K562 (cell line): ENCODE measurements around the gene HMX2. TPM values are rescaled to one million over a fixed set of nuclear protein-coding genes. Genes with fewer than 3 reads are reported as not detected.

Experiments
- CHAMP1 ChIP-seq: fragments of 450-650 bp; IDR thresholded peaks from 2 replicates; pipeline ENCODE4 v1.6.1; 2016; ENCODE audit warnings: mild to moderate bottlenecking
- CLOCK ChIP-seq: fragments of 250-450 bp; sonication (Bioruptor Pico); IDR thresholded peaks from 2 replicates; pipeline ENCODE4 v1.4.0; 2020; ENCODE audit warnings: mild to moderate bottlenecking, moderate library complexity, borderline replicate concordance
- GTF2B ChIP-seq: IDR thresholded peaks from 2 replicates; pipeline ENCODE4 v1.6.1; 2011; ENCODE audit not compliant: insufficient read length; ENCODE audit errors: extremely low read depth
- NCOA2 ChIP-seq, 2 experiments: fragments of 450-650 bp; IDR thresholded peaks; 2 replicates each; pipeline ENCODE4 v1.6.1; 2018; ENCODE audit warnings: mild to moderate bottlenecking in 2 of 2, moderate library complexity in 1 of 2; ENCODE audit not compliant: partially characterized antibody in 2 of 2
- NFRKB ChIP-seq: fragments of 450-650 bp; IDR thresholded peaks from 2 replicates; pipeline ENCODE4 v1.6.1; 2016; ENCODE audit warnings: low read depth
- POLR2H ChIP-seq: IDR thresholded peaks from 2 replicates; pipeline ENCODE4 v1.6.1; 2016; ENCODE audit warnings: missing genetic modification characterization, low read depth, mild to moderate bottlenecking, control low read depth, missing compliant biosample characterization, moderate library complexity
- RFX5 ChIP-seq: IDR thresholded peaks from 2 replicates; pipeline ENCODE4 v1.6.1; 2011; ENCODE audit warnings: low read depth, mild to moderate bottlenecking, improper control_type of control experiment, low read length
- SNIP1 ChIP-seq: fragments of 450-650 bp; IDR thresholded peaks from 2 replicates; pipeline ENCODE4 v1.7.1; 2017; ENCODE audit warnings: low read depth, mild to moderate bottlenecking
- SRSF3 ChIP-seq: fragments of 200-400 bp; formaldehyde crosslinking; IDR thresholded peaks from 2 replicates; pipeline ENCODE4 v1.6.1; 2016; ENCODE audit warnings: mild to moderate bottlenecking, low read length, moderate library complexity; ENCODE audit not compliant: insufficient read depth
- SUPT5H ChIP-seq: fragments of 450-650 bp; IDR thresholded peaks from 2 replicates; pipeline ENCODE4 v1.6.1; 2016
- ZFP30 ChIP-seq: fragments of 250-450 bp; sonication (Bioruptor Pico); IDR thresholded peaks from 2 replicates; pipeline ENCODE4 v1.8.0; 2022; ENCODE audit warnings: moderate library complexity, mild to moderate bottlenecking, inconsistent platforms, borderline replicate concordance
- ZNF695 ChIP-seq: fragments of 450-650 bp; formaldehyde crosslinking; IDR thresholded peaks from 2 replicates; pipeline ENCODE4 v1.4.0; 2020; ENCODE audit warnings: mild to moderate bottlenecking, moderate library complexity
- ZNF780A ChIP-seq: fragments of 250-450 bp; sonication (Bioruptor Pico); IDR thresholded peaks from 2 replicates; pipeline ENCODE4 v1.5.0; 2021; ENCODE audit warnings: mild to moderate bottlenecking
- polyA plus RNA-seq, 8 experiments: library from polyadenylated mRNA; depleted of rRNA in 4 of 8; stranded (reverse) in 5 of 8; unstranded in 3 of 8; fragments of >200 nt; fragmentation: Nextera tagmentation in 2 of 8; fragmentation: Illumina TruSeq in 1 of 8; extraction: Ambion mirVana in 2 of 8; extraction: Trizol in 1 of 8; gene quantifications; 2 replicates each; pipeline versions ENCODE4 v1.2.1 to v1.2.3, GENCODE V29; 2011 to 2014; ENCODE audit warnings: inconsistent platforms in 1 of 8, missing spikeins in 1 of 8
- total RNA-seq, 7 experiments: library from RNA; depleted of rRNA in 6 of 7; stranded (reverse); fragments of >200 nt in 6 of 7; fragmentation: Illumina TruSeq in 2 of 7; extraction: Trizol in 2 of 7; gene quantifications; 2 replicates each; pipeline versions ENCODE4 v1.2.1 to v1.2.3, GENCODE V29; 2011 to 2021; ENCODE audit warnings: low replicate concordance in 1 of 7
- TF ChIP-seq, protein P1 (sequence below), 2 experiments: fragments of 450-650 bp; formaldehyde crosslinking in 1 of 2; IDR thresholded peaks; 2 replicates each; pipeline versions ENCODE4 v1.4.0 to v1.6.1; 2014 to 2020; ENCODE audit warnings: mild to moderate bottlenecking in 2 of 2, borderline replicate concordance in 1 of 2, low read depth in 1 of 2

HMX2 gene
- total and polyA plus RNA-seq, 9 of the 15 experiments (the other 6 are each of a cell fraction or from before 2014, with no cell fraction given): 0.07 to 0.58 (median 0.09) TPM; not detected in 2

- TF ChIP-seq CLOCK (CRISPR knock-in tag): no peak
- no peak for TF ChIP-seq RFX5
- TF ChIP-seq NCOA2 (IDR thresholded peaks at IDR 0.05; ENCODE audit: partially characterized antibody in 2 of 2): no peak
- no peak for TF ChIP-seq ZNF780A (CRISPR knock-in tag)
- TF ChIP-seq ZFP30 (CRISPR knock-in tag): no peak
- peak; percentile 66 for TF ChIP-seq POLR2H (tag)
- no peak for TF ChIP-seq SRSF3
- no peak for TF ChIP-seq SNIP1
- TF ChIP-seq SUPT5H: peak; percentile 94
- no peak for TF ChIP-seq GTF2B
- TF ChIP-seq ZNF695 (CRISPR knock-in tag): no peak
- TF ChIP-seq NFRKB: peak; percentile 86
- TF ChIP-seq, protein P1, sequence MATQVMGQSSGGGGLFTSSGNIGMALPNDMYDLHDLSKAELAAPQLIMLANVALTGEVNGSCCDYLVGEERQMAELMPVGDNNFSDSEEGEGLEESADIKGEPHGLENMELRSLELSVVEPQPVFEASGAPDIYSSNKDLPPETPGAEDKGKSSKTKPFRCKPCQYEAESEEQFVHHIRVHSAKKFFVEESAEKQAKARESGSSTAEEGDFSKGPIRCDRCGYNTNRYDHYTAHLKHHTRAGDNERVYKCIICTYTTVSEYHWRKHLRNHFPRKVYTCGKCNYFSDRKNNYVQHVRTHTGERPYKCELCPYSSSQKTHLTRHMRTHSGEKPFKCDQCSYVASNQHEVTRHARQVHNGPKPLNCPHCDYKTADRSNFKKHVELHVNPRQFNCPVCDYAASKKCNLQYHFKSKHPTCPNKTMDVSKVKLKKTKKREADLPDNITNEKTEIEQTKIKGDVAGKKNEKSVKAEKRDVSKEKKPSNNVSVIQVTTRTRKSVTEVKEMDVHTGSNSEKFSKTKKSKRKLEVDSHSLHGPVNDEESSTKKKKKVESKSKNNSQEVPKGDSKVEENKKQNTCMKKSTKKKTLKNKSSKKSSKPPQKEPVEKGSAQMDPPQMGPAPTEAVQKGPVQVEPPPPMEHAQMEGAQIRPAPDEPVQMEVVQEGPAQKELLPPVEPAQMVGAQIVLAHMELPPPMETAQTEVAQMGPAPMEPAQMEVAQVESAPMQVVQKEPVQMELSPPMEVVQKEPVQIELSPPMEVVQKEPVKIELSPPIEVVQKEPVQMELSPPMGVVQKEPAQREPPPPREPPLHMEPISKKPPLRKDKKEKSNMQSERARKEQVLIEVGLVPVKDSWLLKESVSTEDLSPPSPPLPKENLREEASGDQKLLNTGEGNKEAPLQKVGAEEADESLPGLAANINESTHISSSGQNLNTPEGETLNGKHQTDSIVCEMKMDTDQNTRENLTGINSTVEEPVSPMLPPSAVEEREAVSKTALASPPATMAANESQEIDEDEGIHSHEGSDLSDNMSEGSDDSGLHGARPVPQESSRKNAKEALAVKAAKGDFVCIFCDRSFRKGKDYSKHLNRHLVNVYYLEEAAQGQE (IDR thresholded peaks at IDR 0.05; ENCODE audit: borderline replicate concordance): peak; percentile 72
- TF ChIP-seq, protein P1 (CRISPR knock-in tag; IDR thresholded peaks at IDR 0.05; ENCODE audit: low read depth): no peak
- no peak for TF ChIP-seq CHAMP1
Observed at GRCh38 chr10:123154092-123154710, 6.3 kb downstream of the HMX2 start, which contains the start of gene BUB3 (continued).
